ENCODE measurements around the gene GALK2. TPM values are rescaled to one million over a fixed set of nuclear protein-coding genes. Genes with fewer than 3 reads are reported as not detected.

The GALK2 gene
- total and polyA plus RNA-seq, 2 of the 4 experiments (the other 2 are of a cell fraction), result 27.0 to 63.6 TPM

GRCh38 chr15:49151831-49152230 is 18.2 kb upstream of the GALK2 start:
- dilution Hi-C loops (cut with HindIII; ENCODE audit: low sequenced_read_pairs, unreplicated experiment) (no loop called here), intact Hi-C loops (cut with micrococcal nuclease) (loop anchor here (10.0 kb wide), 1 partner anchor 903 kb away; no protein-coding TSS in a partner anchor), in situ Hi-C loops (cut with MboI; ENCODE audit: low sequenced_read_pairs) (loop anchor here (5.0 kb wide), 1 partner anchor 285 kb away; no protein-coding TSS in a partner anchor)
- Histone ChIP-seq H3K4me1 (ENCODE audit: control insufficient read depth, insufficient read depth, low read length) (peaks cover 1% of the 10 kb centered on the region; the same call in 1 of the 2 replicates), H3K18ac (ENCODE audit: low read depth, low read length) (no peak overlapping the region), H3K27me3 (ENCODE audit: control insufficient read depth, insufficient read depth, low read length) (no peaks in the 10 kb centered on the region), H3K56ac (ENCODE audit: extremely low read depth, insufficient read depth, low read length) (no peak overlapping the region), H3K36me3 (ENCODE audit: control insufficient read depth, insufficient read depth, low read length) (no peaks in the 10 kb centered on the region; the same call in 1 of the 2 replicates), H2AK9ac (replicated peaks; ENCODE audit: low read depth, low read length, poor library complexity) (no peak overlapping the region), H2BK15ac (ENCODE audit: low read depth, low read length) (no peak overlapping the region), H4K20me1 (ENCODE audit: insufficient read depth, low read length) (peaks cover 56% of the 10 kb centered on the region; the same call in 1 of the 2 replicates), H2AK5ac (ENCODE audit: low read depth, low read length) (no peak overlapping the region), H3K4me2 (ENCODE audit: low read depth, low read length) (no peak overlapping the region), H3K4ac (ENCODE audit: low read depth, low read length) (no peak overlapping the region), H2BK120ac (ENCODE audit: low read depth, low read length) (no peak overlapping the region), H2AFZ (replicated peaks; ENCODE audit: low read length, poor library complexity) (no peak overlapping the region), H3K27ac (ENCODE audit: insufficient read depth, low read length) (no peak overlapping the region), H4K5ac (ENCODE audit: low read depth, low read length) (no peak overlapping the region), H2BK20ac (ENCODE audit: low read depth, low read length) (no peak overlapping the region), H3K9me1 (ENCODE audit: insufficient read depth, low read length) (0 out of 2 replicates have a peak, but pooled peaks cover 2% of the 10 kb centered on the region), H2BK5ac (ENCODE audit: low read depth, low read length, poor library complexity, severe bottlenecking) (no peak overlapping the region), H4K8ac (ENCODE audit: low read depth in 2 of 2, low read length in 2 of 2) (no peak overlapping the region), H4K91ac (ENCODE audit: insufficient read depth, low read depth, low read length) (no peak overlapping the region), H3K4me3 (ENCODE audit: insufficient read depth, low read depth, low read length) (no peak overlapping the region), H3K9ac (ENCODE audit: low read depth, low read length) (no peak overlapping the region), H3K79me1 (ENCODE audit: low read depth in 1 of 2, low read length in 2 of 2) (peaks cover 5 to 40% of the 10 kb centered on the region in 2 experiments), H3K9me3 (ENCODE audit: control insufficient read depth, insufficient read depth, low read length) (no peaks in the 10 kb centered on the region), H3K23ac (ENCODE audit: low read depth, low read length) (no peak overlapping the region), H3K14ac (replicated peaks; ENCODE audit: low read depth, low read length) (no peak overlapping the region)
- CTCF ChIA-PET, result no interaction called here
- ATAC-seq (ENCODE audit: low read depth) (no peak), DNase-seq (no peak)
- no peak for TF ChIP-seq CTCF (conservative IDR thresholded peaks at IDR 0.05; ENCODE audit: low read depth, low read length)
- TF ChIP-seq CHD1 (IDR thresholded peaks at IDR 0.05; ENCODE audit: low read depth, low read length), result no peak
- no peak for TF ChIP-seq CEBPB (IDR thresholded peaks at IDR 0.05; ENCODE audit: low read depth, low read length)
- TF ChIP-seq BHLHE40 (IDR thresholded peaks at IDR 0.05; ENCODE audit: low read depth, low read length), result no peak
- TF ChIP-seq MAFK (IDR thresholded peaks at IDR 0.05; ENCODE audit: low read depth, low read length), result 0 out of 2 replicates have a peak, but pooled peaks have one; percentile 30
- TF ChIP-seq NFE2L2 (IDR thresholded peaks at IDR 0.05; ENCODE audit: low read depth, low read length), result no peak
- TF ChIP-seq RAD21 (IDR thresholded peaks at IDR 0.05; ENCODE audit: low read length), result no peak
- TF ChIP-seq ELK1 (IDR thresholded peaks at IDR 0.05; ENCODE audit: borderline replicate concordance, low read depth, low read length), result no peak
- TF ChIP-seq SMC3 (IDR thresholded peaks at IDR 0.05; ENCODE audit: low read depth, low read length), result no peak
- no TSS peak for BruUV-seq (replicated peaks)
- WGBS, 2 experiments (ENCODE audit: extremely low coverage in 2 of 2, insufficient read length in 1 of 2), result no CpG with 5 or more reads among the region's 3 CpGs
- POLR2A ChIA-PET (ENCODE audit: unreplicated experiment), result interaction anchor here (0.8 kb wide), 1 partner anchor 851 kb away, joined by 6 read pairs; no protein-coding TSS in a partner anchor
